Measurements from ENCODE around the gene SAP130. TPM values are rescaled to one million over a fixed set of nuclear protein-coding genes. Genes with fewer than 3 reads are reported as not detected.

Gene SAP130
- total RNA-seq, 1 donor from 2014 or later = 17.1 TPM

DNA sequence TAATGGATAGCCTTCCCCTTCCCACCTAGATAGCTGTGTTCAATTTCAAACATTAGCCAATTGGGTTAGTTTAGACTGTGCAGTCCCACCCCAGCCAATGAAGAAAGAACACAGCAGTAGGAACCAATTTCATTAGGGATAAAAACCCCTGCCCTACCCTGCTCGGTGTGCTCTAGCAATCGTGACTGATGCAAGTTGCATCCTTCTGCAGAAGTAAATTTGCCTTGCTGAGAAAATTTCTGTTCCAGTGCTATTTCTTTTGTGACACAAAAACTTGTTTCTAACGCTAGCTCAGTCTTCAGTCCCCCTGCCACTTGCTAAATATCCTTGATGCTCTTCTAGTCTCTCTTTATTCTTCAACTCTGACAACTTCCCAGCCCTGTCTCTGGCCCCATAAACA, 15.2 kb upstream of the SAP130 start:
- Mint-ChIP-seq H3K36me3 (ENCODE audit: low read depth) (peaks cover 3% of the 10 kb centered on the region), H3K9me3 (ENCODE audit: low read depth) (peaks cover 26% of the 10 kb centered on the region), H3K27ac (ENCODE audit: unreplicated experiment) (no peak overlapping the region), H3K4me1 (ENCODE audit: low read depth) (no peaks in the 10 kb centered on the region), H3K27me3 (ENCODE audit: low read depth) (peaks cover 17% of the 10 kb centered on the region), H3K4me3 (ENCODE audit: unreplicated experiment) (no peak overlapping the region)
- no peak for DNase-seq (ENCODE audit: low spot score)
- TF ChIP-seq, protein P1, sequence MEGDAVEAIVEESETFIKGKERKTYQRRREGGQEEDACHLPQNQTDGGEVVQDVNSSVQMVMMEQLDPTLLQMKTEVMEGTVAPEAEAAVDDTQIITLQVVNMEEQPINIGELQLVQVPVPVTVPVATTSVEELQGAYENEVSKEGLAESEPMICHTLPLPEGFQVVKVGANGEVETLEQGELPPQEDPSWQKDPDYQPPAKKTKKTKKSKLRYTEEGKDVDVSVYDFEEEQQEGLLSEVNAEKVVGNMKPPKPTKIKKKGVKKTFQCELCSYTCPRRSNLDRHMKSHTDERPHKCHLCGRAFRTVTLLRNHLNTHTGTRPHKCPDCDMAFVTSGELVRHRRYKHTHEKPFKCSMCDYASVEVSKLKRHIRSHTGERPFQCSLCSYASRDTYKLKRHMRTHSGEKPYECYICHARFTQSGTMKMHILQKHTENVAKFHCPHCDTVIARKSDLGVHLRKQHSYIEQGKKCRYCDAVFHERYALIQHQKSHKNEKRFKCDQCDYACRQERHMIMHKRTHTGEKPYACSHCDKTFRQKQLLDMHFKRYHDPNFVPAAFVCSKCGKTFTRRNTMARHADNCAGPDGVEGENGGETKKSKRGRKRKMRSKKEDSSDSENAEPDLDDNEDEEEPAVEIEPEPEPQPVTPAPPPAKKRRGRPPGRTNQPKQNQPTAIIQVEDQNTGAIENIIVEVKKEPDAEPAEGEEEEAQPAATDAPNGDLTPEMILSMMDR (IDR thresholded peaks at IDR 0.05) = no peak

DNA sequence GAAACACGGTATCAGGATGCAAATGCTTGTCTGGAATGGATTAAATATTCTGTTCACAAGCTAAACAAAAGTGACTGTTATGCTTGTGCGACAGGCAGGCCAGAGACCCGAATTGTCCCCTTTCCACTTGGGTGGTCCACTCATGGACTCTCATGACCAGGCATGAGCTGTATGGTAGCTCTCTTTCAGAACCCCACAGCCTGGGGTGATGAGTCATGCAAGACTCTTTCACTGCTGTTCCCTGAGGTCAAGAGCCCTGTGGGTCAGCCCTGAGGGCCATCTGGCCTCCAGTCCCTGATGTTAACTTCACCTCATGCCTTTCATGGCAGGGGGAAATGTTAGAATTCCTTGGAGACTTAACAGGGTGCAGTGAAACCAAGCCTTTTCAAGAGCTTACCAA, 13.7 kb upstream of the SAP130 start:
- H3K27me3 Mint-ChIP-seq (ENCODE audit: low read depth) = peaks cover 15% of the 10 kb centered on the region
- H3K9me3 Mint-ChIP-seq (ENCODE audit: low read depth) = peaks cover 35% of the 10 kb centered on the region
- H3K4me3 Mint-ChIP-seq (ENCODE audit: unreplicated experiment) = no peak overlapping the region
- TF ChIP-seq, protein P1 (IDR thresholded peaks at IDR 0.05) = no peak
- no peak for DNase-seq (ENCODE audit: low spot score)
- H3K4me1 Mint-ChIP-seq (ENCODE audit: low read depth) = no peaks in the 10 kb centered on the region
- no peak overlapping the region for H3K27ac Mint-ChIP-seq (ENCODE audit: unreplicated experiment)
- H3K36me3 Mint-ChIP-seq (ENCODE audit: low read depth) = peaks cover 5% of the 10 kb centered on the region

DNA sequence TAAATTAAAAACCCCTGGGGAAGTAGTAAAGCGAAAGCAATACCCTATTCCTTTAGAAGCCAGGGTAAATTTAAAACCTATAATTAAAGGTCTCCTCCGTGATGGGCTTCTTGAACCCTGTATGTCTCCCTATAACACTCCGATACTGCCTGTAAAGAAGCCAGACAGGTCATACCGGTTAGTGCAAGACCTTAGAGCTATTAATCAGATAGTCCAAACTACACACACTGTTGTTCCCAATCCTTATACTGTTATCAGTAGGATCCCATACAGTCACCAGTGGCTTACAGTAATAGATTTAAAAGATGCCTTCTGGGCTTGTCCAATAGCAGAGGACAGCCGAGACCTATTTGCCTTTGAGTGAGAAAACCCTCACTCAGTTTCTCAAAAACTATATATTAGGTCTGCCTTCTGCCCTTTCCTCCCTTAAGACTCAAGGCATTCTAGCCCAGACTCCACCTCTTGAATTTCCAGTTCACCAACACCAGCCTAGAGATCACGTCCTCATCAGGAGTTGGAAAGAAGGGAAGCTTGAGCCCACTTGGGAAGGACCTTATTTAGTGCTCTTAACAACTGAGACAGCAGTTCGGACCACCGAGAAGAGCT, 12.4 kb upstream of the SAP130 start:
- Mint-ChIP-seq H3K27ac (ENCODE audit: unreplicated experiment) (no peak overlapping the region), H3K4me3 (ENCODE audit: unreplicated experiment) (no peak overlapping the region)

DNA sequence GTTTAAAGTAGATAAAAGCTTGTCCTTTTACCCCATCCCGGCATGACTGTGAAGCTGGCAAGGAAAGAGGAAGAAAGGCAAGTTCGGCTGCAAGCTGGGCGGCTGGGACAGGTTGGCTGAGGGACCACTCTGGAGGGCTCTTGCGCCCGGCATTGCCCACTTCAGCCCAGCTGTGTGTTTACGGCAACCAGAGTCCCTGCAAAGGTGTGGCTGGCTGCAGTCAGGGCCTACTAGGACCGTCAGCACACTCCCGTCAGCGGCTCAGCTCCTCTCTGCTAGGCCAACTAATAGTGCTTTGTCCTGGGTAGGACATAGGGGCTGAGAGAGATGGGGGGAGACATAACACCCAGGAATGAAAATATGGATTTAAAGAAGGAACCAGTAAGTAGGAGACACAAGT, 11.7 kb upstream of the SAP130 start:
- Mint-ChIP-seq H3K4me1 (ENCODE audit: low read depth) (no peaks in the 10 kb centered on the region), H3K27me3 (ENCODE audit: low read depth) (peaks cover 15% of the 10 kb centered on the region), H3K27ac (ENCODE audit: unreplicated experiment) (no peak overlapping the region), H3K9me3 (ENCODE audit: low read depth) (peaks cover 38% of the 10 kb centered on the region), H3K4me3 (ENCODE audit: unreplicated experiment) (no peak overlapping the region), H3K36me3 (ENCODE audit: low read depth) (peaks cover 6% of the 10 kb centered on the region)
- no peak for DNase-seq (ENCODE audit: low spot score)
- TF ChIP-seq, protein P1 (IDR thresholded peaks at IDR 0.05) = no peak

More for the DNA sequence above, 12.4 kb upstream of the SAP130 start:
- no peak for DNase-seq (ENCODE audit: low spot score)
- H3K4me1 Mint-ChIP-seq (ENCODE audit: low read depth) = no peaks in the 10 kb centered on the region
- peaks cover 6% of the 10 kb centered on the region for H3K36me3 Mint-ChIP-seq (ENCODE audit: low read depth)
- peaks cover 15% of the 10 kb centered on the region for H3K27me3 Mint-ChIP-seq (ENCODE audit: low read depth)
- H3K9me3 Mint-ChIP-seq (ENCODE audit: low read depth) = peaks cover 38% of the 10 kb centered on the region
- TF ChIP-seq, protein P1 (IDR thresholded peaks at IDR 0.05) = no peak

DNA sequence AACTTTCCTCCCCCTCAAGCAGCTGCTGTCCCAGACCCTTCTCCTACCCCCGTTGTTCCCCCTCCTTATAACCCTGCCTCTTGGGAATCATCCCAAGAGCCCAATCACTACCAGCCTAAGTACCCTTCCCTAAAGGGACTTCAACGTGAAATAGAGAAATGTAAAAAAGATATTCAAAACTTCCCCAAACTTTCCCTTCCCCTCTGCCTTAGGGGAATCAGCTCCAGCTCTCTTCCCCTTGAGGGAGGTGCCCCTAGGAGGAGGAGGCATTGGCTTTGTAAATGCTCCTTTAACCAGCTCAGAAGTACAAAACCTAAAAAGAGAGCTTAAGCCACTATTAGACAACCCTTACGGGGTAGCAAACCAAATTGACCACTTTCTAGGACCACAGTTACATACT, 10.6 kb upstream of the SAP130 start:
- H3K27ac Mint-ChIP-seq (ENCODE audit: unreplicated experiment) = no peak overlapping the region
- H3K27me3 Mint-ChIP-seq (ENCODE audit: low read depth) = peaks cover 15% of the 10 kb centered on the region
- no peaks in the 10 kb centered on the region for H3K4me1 Mint-ChIP-seq (ENCODE audit: low read depth)
- peaks cover 6% of the 10 kb centered on the region for H3K36me3 Mint-ChIP-seq (ENCODE audit: low read depth)
- TF ChIP-seq, protein P1 (IDR thresholded peaks at IDR 0.05) = no peak
- H3K4me3 Mint-ChIP-seq (ENCODE audit: unreplicated experiment) = no peak overlapping the region
- H3K9me3 Mint-ChIP-seq (ENCODE audit: low read depth) = peaks cover 32% of the 10 kb centered on the region
- DNase-seq (ENCODE audit: low spot score) = no peak

All from chondrocyte (in vitro differentiated cells).